GM12878 (cell line): Measurements from ENCODE around the gene TTC16. TPM values are rescaled to one million over a fixed set of nuclear protein-coding genes. Genes with fewer than 3 reads are reported as not detected.

ENCODE experiments used
- ATAC-seq: fragments of 200-7000 bp; cut with Tn5 transposase; 3 replicates; pipeline ENCODE4 v1.9.1; 2020; ENCODE audit warnings: mild to moderate bottlenecking, moderate library complexity
- BruUV-seq: library from RNA; stranded (reverse); fragments of 400-500 nt; replicated peaks from 2 replicates; lab custom pipeline; 2021; lab: Mats Ljungman, UMichigan
- CTCF ChIA-PET: fragments of 300-600 bp; sonication (Branson Sonifier 250); formaldehyde crosslinking; extraction: SDS; loops from one replicate; lab custom pipeline; 2021; ENCODE audit warnings: inconsistent platforms; lab: Yijun Ruan, JAX
- POLR2A ChIA-PET: fragments of 350-600 bp; formaldehyde crosslinking; extraction: SDS; loops from one replicate; lab custom pipeline; 2021; ENCODE audit warnings: inconsistent platforms; lab: Charles Lee
- RAD21 ChIA-PET: fragments of 300-600 bp; sonication (Branson Sonifier 250); formaldehyde crosslinking; loops from one replicate; lab custom pipeline; 2023; ENCODE audit warnings: antibody characterized with exemption; ENCODE audit not compliant: unreplicated experiment; lab: Charles Lee
- SMC1A ChIA-PET: fragments of 300-600 bp; sonication (Branson Sonifier 250); formaldehyde crosslinking; loops from one replicate; lab custom pipeline; 2023; ENCODE audit not compliant: unreplicated experiment, uncharacterized antibody; lab: Charles Lee
- DNase-seq: peaks from one replicate; pipeline ENCODE4 v3.0.0-alpha.2; 2011; ENCODE audit warnings: low read depth, low spot score
- FAIRE-seq: peaks from 3 replicates; lab custom pipeline; 2011; peaks lifted over from hg19 to GRCh38; lab: Jason Lieb, UNC
- H2AFZ ChIP-seq: 2 replicates; pipeline ENCODE4 v1.6.0; 2011; ENCODE audit warnings: low read depth, low read length, control low read depth; ENCODE audit not compliant: control insufficient read depth
- H3K27ac ChIP-seq: 2 replicates; pipeline ENCODE4 v1.5.1; 2011; ENCODE audit warnings: control low read depth; ENCODE audit not compliant: control insufficient read depth, insufficient read depth
- H3K27me3 ChIP-seq, 2 experiments: replicated peaks in 1 of 2; 2 replicates each; pipeline versions ENCODE4 v1.6.0 to v1.6.1; 2011; ENCODE audit warnings: low read length in 1 of 2; ENCODE audit not compliant: control insufficient read depth in 2 of 2, insufficient read depth in 2 of 2
- H3K36me3 ChIP-seq, 2 experiments: 2 replicates each; pipeline ENCODE4 v1.5.1; 2011; ENCODE audit warnings: low read length in 1 of 2; ENCODE audit not compliant: control insufficient read depth in 2 of 2, insufficient read depth in 2 of 2
- H3K4me1 ChIP-seq: 2 replicates; pipeline ENCODE4 v1.6.1; 2011; ENCODE audit warnings: mild to moderate bottlenecking, low read length, moderate library complexity, mixed read lengths; ENCODE audit not compliant: control insufficient read depth, insufficient read depth
- H3K4me2 ChIP-seq: 2 replicates; pipeline ENCODE4 v1.6.0; 2011; ENCODE audit warnings: control low read depth; ENCODE audit not compliant: control insufficient read depth, insufficient read depth
- H3K4me3 ChIP-seq: fragments of 200-600 bp; sonication (generic); 2 replicates; pipeline ENCODE4 v1.5.1; 2016
- H3K79me2 ChIP-seq: 2 replicates; pipeline ENCODE4 v1.6.0; 2011; ENCODE audit warnings: low read length; ENCODE audit not compliant: control insufficient read depth, insufficient read depth
- H3K9ac ChIP-seq: 2 replicates; pipeline ENCODE4 v1.8.0; 2011; ENCODE audit warnings: low read length, control low read depth, mixed read lengths; ENCODE audit not compliant: control insufficient read depth, insufficient read depth
- H3K9me3 ChIP-seq: replicated peaks from 3 replicates; pipeline ENCODE4 v1.5.1; 2011; ENCODE audit warnings: mild to moderate bottlenecking, low read length; ENCODE audit not compliant: control insufficient read depth, insufficient read depth
- H4K20me1 ChIP-seq: 2 replicates; pipeline ENCODE4 v1.6.0; 2011; ENCODE audit not compliant: control insufficient read depth, insufficient read depth
- FOS ChIP-seq: IDR thresholded peaks from 3 replicates; pipeline ENCODE4 v1.6.1; 2011; ENCODE audit warnings: borderline replicate concordance; ENCODE audit not compliant: insufficient read length; ENCODE audit errors: extremely low read depth
- GABPA ChIP-seq: IDR thresholded peaks from 2 replicates; pipeline ENCODE4 v1.6.1; 2014; ENCODE audit warnings: antibody characterized with exemption, low read depth, mild to moderate bottlenecking, inconsistent platforms
- HSF1 ChIP-seq: fragments of 150-350 bp; IDR thresholded peaks from 2 replicates; pipeline ENCODE4 v1.6.1; 2014; ENCODE audit warnings: mild to moderate bottlenecking, low read depth, low read length
- KLF5 ChIP-seq: fragments of 450-650 bp; IDR thresholded peaks from 2 replicates; pipeline ENCODE4 v1.6.1; 2014; ENCODE audit warnings: mild to moderate bottlenecking; ENCODE audit not compliant: partially characterized antibody
- MEF2A ChIP-seq: IDR thresholded peaks from 2 replicates; pipeline ENCODE4 v1.6.1; 2011; ENCODE audit warnings: low read depth, mild to moderate bottlenecking, low read length, moderate library complexity; ENCODE audit not compliant: insufficient read depth
- MTA3 ChIP-seq: IDR thresholded peaks from 2 replicates; pipeline ENCODE4 v1.6.1; 2012; ENCODE audit warnings: low read length, inconsistent platforms, borderline replicate concordance
- NFYB ChIP-seq: IDR thresholded peaks from 2 replicates; pipeline ENCODE4 v1.6.1; 2011; ENCODE audit warnings: low read depth, mild to moderate bottlenecking, low read length, improper control_type of control experiment, moderate library complexity; ENCODE audit not compliant: insufficient read depth
- NR2C2 ChIP-seq: IDR thresholded peaks from 2 replicates; pipeline ENCODE4 v1.6.1; 2011; ENCODE audit warnings: borderline replicate concordance, low read depth; ENCODE audit not compliant: control insufficient read depth, insufficient read length
- RB1 ChIP-seq: fragments of 450-650 bp; formaldehyde crosslinking; IDR thresholded peaks from 2 replicates; pipeline ENCODE4 v1.6.1; 2017; ENCODE audit warnings: mild to moderate bottlenecking, borderline replicate concordance
- RFX5 ChIP-seq: IDR thresholded peaks from 2 replicates; pipeline ENCODE4 v1.6.1; 2011; ENCODE audit warnings: low read depth, low read length, improper control_type of control experiment
- SIX5 ChIP-seq: IDR thresholded peaks from 2 replicates; pipeline ENCODE4 v1.6.1; 2011; ENCODE audit warnings: mild to moderate bottlenecking, low read depth, low read length, moderate library complexity; ENCODE audit not compliant: severe bottlenecking
- SREBF2 ChIP-seq: IDR thresholded peaks from 2 replicates; pipeline ENCODE4 v1.6.1; 2012; ENCODE audit warnings: mild to moderate bottlenecking, low read length
- USF1 ChIP-seq: IDR thresholded peaks from 2 replicates; pipeline ENCODE4 v1.6.1; 2011; ENCODE audit warnings: borderline replicate concordance, low read depth, mild to moderate bottlenecking, moderate library complexity, mixed read lengths, low read length; ENCODE audit not compliant: insufficient read depth; ENCODE audit errors: extremely low read length
- WRNIP1 ChIP-seq: IDR thresholded peaks from 2 replicates; pipeline ENCODE4 v1.6.1; 2011; ENCODE audit warnings: low read depth, low read length, improper control_type of control experiment, borderline replicate concordance
- YBX1 ChIP-seq: fragments of 450-650 bp; IDR thresholded peaks from 2 replicates; pipeline ENCODE4 v1.6.1; 2016; ENCODE audit warnings: antibody characterized with exemption
- ZNF207 ChIP-seq: fragments of 450-650 bp; IDR thresholded peaks from 2 replicates; pipeline ENCODE4 v1.6.1; 2014; ENCODE audit warnings: antibody characterized with exemption, mild to moderate bottlenecking, borderline replicate concordance
- ZNF622 ChIP-seq: fragments of 450-650 bp; IDR thresholded peaks from 2 replicates; pipeline ENCODE4 v1.6.1; 2017; ENCODE audit warnings: mild to moderate bottlenecking, inconsistent platforms
- WGBS: methylation state at CpG from one replicate; pipeline ENCODE4 v1.1.6; 2016; ENCODE audit warnings: low lambda C conversion rate; ENCODE audit not compliant: insufficient replicate concordance, insufficient coverage; ENCODE audit errors: missing lambda C conversion rate; 5-methylcytosine and 5-hydroxymethylcytosine counted together
- in situ Hi-C: fragments of 300-500 bp; cut with MboI; formaldehyde crosslinking; loops from 9 replicates; pipeline ENCODE4 v1.14.3; 2018; ENCODE audit warnings: mixed read lengths
- intact Hi-C: fragments of 100-400 bp; cut with micrococcal nuclease; formaldehyde crosslinking; loops from one replicate; pipeline ENCODE4 v1.14.2; 2022; ENCODE audit not compliant: unreplicated experiment
- polyA plus RNA-seq, 11 experiments: library from polyadenylated mRNA; depleted of rRNA in 4 of 11; unstranded in 6 of 11; stranded (reverse) in 5 of 11; fragments of >200 nt; fragmentation: Nextera tagmentation in 4 of 11; fragmentation: Illumina TruSeq in 1 of 11; extraction: Ambion mirVana in 4 of 11; extraction: Trizol in 1 of 11; gene quantifications; 1 replicate in 1 of 11; 2 replicates in 10 of 11; pipeline versions ENCODE4 v1.2.1 to v1.2.3, GENCODE V29; 2011 to 2016; ENCODE audit warnings: inconsistent platforms in 2 of 11, missing spikeins in 2 of 11, low read depth in 1 of 11
- total RNA-seq, 4 experiments: library from RNA; depleted of rRNA in 3 of 4; stranded (reverse); fragments of >200 nt in 3 of 4; fragmentation: Illumina TruSeq in 1 of 4; extraction: Trizol in 1 of 4; gene quantifications; 2 replicates each; pipeline versions ENCODE4 v1.2.1 to v1.2.3, GENCODE V29; 2013 to 2021
- TF ChIP-seq, protein P1 (sequence below): IDR thresholded peaks from 2 replicates; pipeline ENCODE4 v1.6.1; 2011; ENCODE audit warnings: low read depth, mild to moderate bottlenecking, low read length, moderate library complexity, borderline replicate concordance; ENCODE audit errors: extremely low read depth
- TF ChIP-seq, protein P2 (sequence below): IDR thresholded peaks from 2 replicates; pipeline ENCODE4 v1.6.1; 2011; ENCODE audit warnings: mild to moderate bottlenecking, low read depth, low read length, moderate library complexity; ENCODE audit not compliant: insufficient replicate concordance

The TTC16 gene
- total and polyA plus RNA-seq, 10 of the 15 experiments (the other 5 are each of a cell fraction or from before 2014, with no cell fraction given): 0.03 TPM; not detected in 9

DNA sequence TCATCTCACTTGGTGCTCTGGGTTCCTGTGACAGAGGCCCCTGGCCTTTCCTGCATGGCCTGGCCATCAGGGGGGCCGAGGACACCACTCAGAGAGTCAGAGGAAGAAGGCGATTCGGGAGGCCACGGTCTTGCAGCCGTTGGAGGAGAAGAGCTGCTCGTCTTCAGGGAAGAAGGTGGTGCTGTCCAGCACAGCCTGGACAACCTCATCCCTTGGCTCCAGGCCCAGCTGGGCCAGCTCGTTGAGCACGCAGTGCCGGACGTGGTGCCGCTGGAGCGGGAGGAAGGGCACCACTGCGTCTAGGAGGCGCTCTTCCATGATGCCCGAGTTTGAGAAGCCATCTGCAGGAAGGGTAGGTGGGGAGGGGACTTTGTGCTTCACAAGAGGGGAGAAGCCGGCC is 16.1 kb downstream of the TTC16 start:
- CTCF ChIA-PET: interaction anchor here (2.6 kb wide), 1 partner anchor 142 kb away, joined by 6 read pairs; no protein-coding TSS in a partner anchor
- BruUV-seq: no TSS peak
- POLR2A ChIA-PET: no interaction called here
- SMC1A ChIA-PET: interaction anchor here (0.6 kb wide), 1 partner anchor 586 kb away, joined by 3 read pairs; no protein-coding TSS in a partner anchor
- FAIRE-seq (no peak), ATAC-seq (no peak), DNase-seq (no peak)
- no peak for TF ChIP-seq WRNIP1
- TF ChIP-seq RB1: no peak
- no peak for TF ChIP-seq SREBF2
- no peak for TF ChIP-seq MTA3
- TF ChIP-seq NR2C2: no peak
- no peak for TF ChIP-seq RFX5
- no peak for TF ChIP-seq SIX5
- TF ChIP-seq FOS: no peak
- TF ChIP-seq GABPA: no peak
- no peak for TF ChIP-seq ZNF622
- TF ChIP-seq, protein P1, sequence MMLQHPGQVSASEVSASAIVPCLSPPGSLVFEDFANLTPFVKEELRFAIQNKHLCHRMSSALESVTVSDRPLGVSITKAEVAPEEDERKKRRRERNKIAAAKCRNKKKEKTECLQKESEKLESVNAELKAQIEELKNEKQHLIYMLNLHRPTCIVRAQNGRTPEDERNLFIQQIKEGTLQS: no peak
- TF ChIP-seq USF1: no peak
- no peak for TF ChIP-seq ZNF207
- TF ChIP-seq KLF5: no peak
- no peak for TF ChIP-seq YBX1
- no peak for TF ChIP-seq MEF2A
- no peak for TF ChIP-seq NFYB
- no peak for TF ChIP-seq HSF1
- TF ChIP-seq, protein P2, sequence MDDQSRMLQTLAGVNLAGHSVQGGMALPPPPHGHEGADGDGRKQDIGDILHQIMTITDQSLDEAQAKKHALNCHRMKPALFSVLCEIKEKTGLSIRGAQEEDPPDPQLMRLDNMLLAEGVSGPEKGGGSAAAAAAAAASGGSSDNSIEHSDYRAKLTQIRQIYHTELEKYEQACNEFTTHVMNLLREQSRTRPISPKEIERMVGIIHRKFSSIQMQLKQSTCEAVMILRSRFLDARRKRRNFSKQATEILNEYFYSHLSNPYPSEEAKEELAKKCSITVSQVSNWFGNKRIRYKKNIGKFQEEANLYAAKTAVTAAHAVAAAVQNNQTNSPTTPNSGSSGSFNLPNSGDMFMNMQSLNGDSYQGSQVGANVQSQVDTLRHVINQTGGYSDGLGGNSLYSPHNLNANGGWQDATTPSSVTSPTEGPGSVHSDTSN: no peak
- intact Hi-C loops (no loop called here), in situ Hi-C loops (loop anchor here (5.0 kb wide), 2 partner anchors 140 to 230 kb away; no protein-coding TSS in a partner anchor)
- H2AFZ ChIP-seq: no peak overlapping the region
- no peak overlapping the region for H3K4me3 ChIP-seq
- no peak overlapping the region for H3K4me2 ChIP-seq
- no peaks in the 10 kb centered on the region for H3K36me3 ChIP-seq
- no peak overlapping the region for H3K9ac ChIP-seq
- peaks cover 6% of the 10 kb centered on the region for H3K4me1 ChIP-seq
- H3K27ac ChIP-seq: no peak overlapping the region
- H3K27me3 ChIP-seq: no peaks in the 10 kb centered on the region
- no peaks in the 10 kb centered on the region for H3K79me2 ChIP-seq
- no peaks in the 10 kb centered on the region for H3K9me3 ChIP-seq
- RAD21 ChIA-PET: no interaction called here
- H4K20me1 ChIP-seq: no peaks in the 10 kb centered on the region
- WGBS: 85% methylated on average over 16 of the region's 16 CpGs
